Neural cell (in vitro differentiated cells): Measurements from ENCODE around the gene NSUN6. TPM values are rescaled to one million over a fixed set of nuclear protein-coding genes. Genes with fewer than 3 reads are reported as not detected.

Source experiments
- H2AFZ ChIP-seq: fragments of 200-600, 300-800 bp; sonication (generic), shearing (Covaris generic); 2 replicates; pipeline ENCODE4 v1.6.0; 2014; ENCODE audit warnings: low read depth, mild to moderate bottlenecking, antibody characterized with exemption, low read length, moderate library complexity
- H3F3A ChIP-seq: fragments of 200-600 bp; shearing (Covaris generic); 2 replicates; pipeline ENCODE4 v1.6.1; 2016; ENCODE audit warnings: mild to moderate bottlenecking, moderate library complexity, mixed read lengths, antibody characterized with exemption, low read length; ENCODE audit not compliant: insufficient read depth, poor library complexity, severe bottlenecking
- H3K27ac ChIP-seq: fragments of 200-600, 300-800 bp; sonication (generic), shearing (Covaris generic); 2 replicates; pipeline ENCODE4 v1.5.1; 2014; ENCODE audit warnings: mild to moderate bottlenecking, low read length, moderate library complexity
- H3K27me3 ChIP-seq: fragments of 300-800, 200-600 bp; sonication (generic), shearing (Covaris generic); 2 replicates; pipeline ENCODE4 v1.6.0; 2014; ENCODE audit warnings: mild to moderate bottlenecking, low read depth, low read length, moderate library complexity; ENCODE audit not compliant: insufficient read depth
- H3K36me3 ChIP-seq: fragments of 300-800, 200-600 bp; sonication (generic), shearing (Covaris generic); 2 replicates; pipeline ENCODE4 v1.5.1; 2014; ENCODE audit warnings: mild to moderate bottlenecking, antibody characterized with exemption, low read length, moderate library complexity; ENCODE audit not compliant: insufficient read depth
- H3K4me2 ChIP-seq: fragments of 300-800, 200-600 bp; sonication (generic), shearing (Covaris generic); 2 replicates; pipeline ENCODE4 v1.6.0; 2014; ENCODE audit warnings: mild to moderate bottlenecking, low read length
- H3K4me3 ChIP-seq: fragments of 300-800, 200-600 bp; sonication (generic), shearing (Covaris generic); 2 replicates; pipeline ENCODE4 v1.5.1; 2014; ENCODE audit warnings: mild to moderate bottlenecking, low read length, moderate library complexity
- H3K79me2 ChIP-seq: fragments of 200-600 bp; shearing (Covaris generic); replicated peaks from 2 replicates; pipeline ENCODE4 v1.6.0; 2014; ENCODE audit warnings: mild to moderate bottlenecking, low read length, moderate library complexity; ENCODE audit not compliant: insufficient read depth
- H3K9ac ChIP-seq: fragments of 300-800, 200-600 bp; sonication (generic), shearing (Covaris generic); 2 replicates; pipeline ENCODE4 v1.6.1; 2016; ENCODE audit warnings: mild to moderate bottlenecking, low read length, mixed read lengths
- H3K9me2 ChIP-seq: fragments of 200-600 bp; shearing (Covaris generic); 2 replicates; pipeline ENCODE4 v1.6.1; 2016; ENCODE audit warnings: mild to moderate bottlenecking, low read length, mixed read lengths; ENCODE audit not compliant: insufficient read depth
- H3K9me3 ChIP-seq: fragments of 200-600, 300-800 bp; sonication (generic), shearing (Covaris generic); 2 replicates; pipeline ENCODE4 v1.6.1; 2016; ENCODE audit warnings: mild to moderate bottlenecking, mixed run types, low read length, moderate library complexity, mixed read lengths
- H4K20me1 ChIP-seq: fragments of 200-600 bp; shearing (Covaris generic); 2 replicates; pipeline ENCODE4 v1.6.1; 2016; ENCODE audit warnings: mild to moderate bottlenecking, mixed run types; ENCODE audit not compliant: insufficient read depth
- EP300 ChIP-seq: fragments of 450-650 bp; conservative IDR thresholded peaks from 2 replicates; pipeline ENCODE4 v1.6.1; 2014; ENCODE audit warnings: antibody characterized with exemption, mild to moderate bottlenecking, moderate library complexity; ENCODE audit not compliant: poor library complexity, severe bottlenecking
- EZH2 ChIP-seq: fragments of 200-600, 300-800 bp; shearing (Covaris generic), sonication (generic); IDR thresholded peaks from 2 replicates; pipeline ENCODE4 v1.6.1; 2014; ENCODE audit warnings: antibody characterized with exemption, low read length, borderline replicate concordance, mild to moderate bottlenecking; ENCODE audit not compliant: insufficient read depth, poor library complexity, severe bottlenecking
- MXI1 ChIP-seq: fragments of 450-650 bp; conservative IDR thresholded peaks from 2 replicates; pipeline ENCODE4 v1.6.1; 2014; ENCODE audit warnings: antibody characterized with exemption, mild to moderate bottlenecking; ENCODE audit not compliant: poor library complexity, severe bottlenecking
- POLR2AphosphoS5 ChIP-seq: IDR thresholded peaks from 2 replicates; pipeline ENCODE4 v1.6.1; 2012
- RAD21 ChIP-seq: fragments of 450-650 bp; conservative IDR thresholded peaks from 2 replicates; pipeline ENCODE4 v1.6.1; 2014; ENCODE audit warnings: antibody characterized with exemption, mild to moderate bottlenecking, moderate library complexity
- SMC3 ChIP-seq: fragments of 450-650 bp; conservative IDR thresholded peaks from 2 replicates; pipeline ENCODE4 v1.6.1; 2014; ENCODE audit warnings: antibody characterized with exemption, mild to moderate bottlenecking, moderate library complexity; ENCODE audit not compliant: poor library complexity
- TAF1 ChIP-seq: IDR thresholded peaks from 2 replicates; pipeline ENCODE4 v1.6.1; 2012; ENCODE audit warnings: low read depth
- polyA plus RNA-seq: library from polyadenylated mRNA; depleted of rRNA; stranded (reverse); fragments of >200 nt; gene quantifications from 2 replicates; pipeline ENCODE4 v1.2.3, GENCODE V29; 2014
- TF ChIP-seq, protein P1 (sequence below): fragments of 450-650 bp; IDR thresholded peaks from 2 replicates; pipeline ENCODE4 v1.5.1; 2014; ENCODE audit warnings: antibody characterized with exemption, mild to moderate bottlenecking, moderate library complexity; ENCODE audit not compliant: poor library complexity, severe bottlenecking
- TF ChIP-seq, protein P2 (sequence below): IDR thresholded peaks from 2 replicates; pipeline ENCODE4 v1.6.1; 2012; ENCODE audit warnings: borderline replicate concordance

NSUN6 gene
- polyA plus RNA-seq, 1 donor from 2014 or later = 74.6 TPM

DNA sequence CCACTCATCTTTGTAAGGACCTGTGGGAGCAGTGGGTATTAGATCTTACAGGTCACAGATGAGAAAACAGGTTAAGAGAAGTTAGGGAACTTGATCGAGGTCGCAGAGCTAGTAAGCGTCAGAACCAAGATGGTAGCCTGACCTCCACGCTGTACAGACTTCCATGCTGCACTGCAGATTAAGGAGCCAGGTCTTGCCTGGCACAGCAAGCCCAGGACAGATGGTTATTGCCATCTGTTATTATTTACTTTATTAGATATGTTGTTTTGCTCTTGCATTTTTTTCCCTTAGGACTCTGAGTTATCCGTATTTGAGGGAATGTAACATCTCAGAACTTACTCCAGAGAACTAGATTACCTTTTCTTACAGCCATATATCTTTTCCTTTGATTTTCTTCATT lies 147.2 kb downstream of the NSUN6 start:
- Histone ChIP-seq H3K27ac (no peak overlapping the region), H3K9me2 (no peaks in the 10 kb centered on the region), H3K79me2 (no peaks in the 10 kb centered on the region), H3K4me2 (no peak overlapping the region), H3K9me3 (no peaks in the 10 kb centered on the region), H2AFZ (no peak overlapping the region), H3K4me3 (no peak overlapping the region), H3K36me3 (no peaks in the 10 kb centered on the region), H4K20me1 (no peaks in the 10 kb centered on the region), H3F3A (no peaks in the 10 kb centered on the region), H3K9ac (no peak overlapping the region), H3K27me3 (no peaks in the 10 kb centered on the region)
- no peak for TF ChIP-seq EZH2
- TF ChIP-seq POLR2AphosphoS5 = no peak
- TF ChIP-seq, protein P1, sequence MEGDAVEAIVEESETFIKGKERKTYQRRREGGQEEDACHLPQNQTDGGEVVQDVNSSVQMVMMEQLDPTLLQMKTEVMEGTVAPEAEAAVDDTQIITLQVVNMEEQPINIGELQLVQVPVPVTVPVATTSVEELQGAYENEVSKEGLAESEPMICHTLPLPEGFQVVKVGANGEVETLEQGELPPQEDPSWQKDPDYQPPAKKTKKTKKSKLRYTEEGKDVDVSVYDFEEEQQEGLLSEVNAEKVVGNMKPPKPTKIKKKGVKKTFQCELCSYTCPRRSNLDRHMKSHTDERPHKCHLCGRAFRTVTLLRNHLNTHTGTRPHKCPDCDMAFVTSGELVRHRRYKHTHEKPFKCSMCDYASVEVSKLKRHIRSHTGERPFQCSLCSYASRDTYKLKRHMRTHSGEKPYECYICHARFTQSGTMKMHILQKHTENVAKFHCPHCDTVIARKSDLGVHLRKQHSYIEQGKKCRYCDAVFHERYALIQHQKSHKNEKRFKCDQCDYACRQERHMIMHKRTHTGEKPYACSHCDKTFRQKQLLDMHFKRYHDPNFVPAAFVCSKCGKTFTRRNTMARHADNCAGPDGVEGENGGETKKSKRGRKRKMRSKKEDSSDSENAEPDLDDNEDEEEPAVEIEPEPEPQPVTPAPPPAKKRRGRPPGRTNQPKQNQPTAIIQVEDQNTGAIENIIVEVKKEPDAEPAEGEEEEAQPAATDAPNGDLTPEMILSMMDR = no peak
- no peak for TF ChIP-seq TAF1
- TF ChIP-seq EP300 = no peak
- TF ChIP-seq RAD21 = no peak
- no peak for TF ChIP-seq MXI1
- TF ChIP-seq, protein P2, sequence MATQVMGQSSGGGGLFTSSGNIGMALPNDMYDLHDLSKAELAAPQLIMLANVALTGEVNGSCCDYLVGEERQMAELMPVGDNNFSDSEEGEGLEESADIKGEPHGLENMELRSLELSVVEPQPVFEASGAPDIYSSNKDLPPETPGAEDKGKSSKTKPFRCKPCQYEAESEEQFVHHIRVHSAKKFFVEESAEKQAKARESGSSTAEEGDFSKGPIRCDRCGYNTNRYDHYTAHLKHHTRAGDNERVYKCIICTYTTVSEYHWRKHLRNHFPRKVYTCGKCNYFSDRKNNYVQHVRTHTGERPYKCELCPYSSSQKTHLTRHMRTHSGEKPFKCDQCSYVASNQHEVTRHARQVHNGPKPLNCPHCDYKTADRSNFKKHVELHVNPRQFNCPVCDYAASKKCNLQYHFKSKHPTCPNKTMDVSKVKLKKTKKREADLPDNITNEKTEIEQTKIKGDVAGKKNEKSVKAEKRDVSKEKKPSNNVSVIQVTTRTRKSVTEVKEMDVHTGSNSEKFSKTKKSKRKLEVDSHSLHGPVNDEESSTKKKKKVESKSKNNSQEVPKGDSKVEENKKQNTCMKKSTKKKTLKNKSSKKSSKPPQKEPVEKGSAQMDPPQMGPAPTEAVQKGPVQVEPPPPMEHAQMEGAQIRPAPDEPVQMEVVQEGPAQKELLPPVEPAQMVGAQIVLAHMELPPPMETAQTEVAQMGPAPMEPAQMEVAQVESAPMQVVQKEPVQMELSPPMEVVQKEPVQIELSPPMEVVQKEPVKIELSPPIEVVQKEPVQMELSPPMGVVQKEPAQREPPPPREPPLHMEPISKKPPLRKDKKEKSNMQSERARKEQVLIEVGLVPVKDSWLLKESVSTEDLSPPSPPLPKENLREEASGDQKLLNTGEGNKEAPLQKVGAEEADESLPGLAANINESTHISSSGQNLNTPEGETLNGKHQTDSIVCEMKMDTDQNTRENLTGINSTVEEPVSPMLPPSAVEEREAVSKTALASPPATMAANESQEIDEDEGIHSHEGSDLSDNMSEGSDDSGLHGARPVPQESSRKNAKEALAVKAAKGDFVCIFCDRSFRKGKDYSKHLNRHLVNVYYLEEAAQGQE = no peak
- TF ChIP-seq SMC3 = no peak

DNA sequence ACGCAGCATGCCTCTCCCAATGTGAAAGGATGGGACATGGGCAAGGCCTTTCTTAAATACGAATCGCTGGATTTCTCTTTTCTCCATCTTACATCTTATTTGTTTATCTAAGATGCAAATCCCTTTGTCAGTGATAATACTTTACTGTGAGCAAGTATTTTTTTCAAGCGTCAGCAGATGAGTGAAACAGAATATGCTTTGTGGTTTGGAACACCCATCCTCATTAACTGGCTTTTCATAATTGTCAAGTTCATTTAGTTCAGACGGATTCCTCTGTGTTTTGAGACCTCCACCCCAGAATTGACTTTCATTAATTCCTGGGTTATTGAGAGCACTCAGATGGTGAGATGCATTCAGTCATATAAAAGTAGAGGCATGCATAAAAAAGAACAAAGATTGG lies 149.8 kb downstream of the NSUN6 start:
- Histone ChIP-seq H3K4me3 (peak overlapping the region; percentile 19), H3K27me3 (no peaks in the 10 kb centered on the region), H3K9me2 (no peaks in the 10 kb centered on the region), H3K9me3 (no peaks in the 10 kb centered on the region), H3F3A (no peaks in the 10 kb centered on the region), H2AFZ (no peak overlapping the region), H3K79me2 (no peaks in the 10 kb centered on the region), H4K20me1 (no peaks in the 10 kb centered on the region), H3K27ac (peak overlapping the region; percentile 41), H3K9ac (no peak overlapping the region), H3K36me3 (no peaks in the 10 kb centered on the region), H3K4me2 (no peak overlapping the region)
- TF ChIP-seq MXI1 (no peak), POLR2AphosphoS5 (no peak), RAD21 (no peak), EP300 (no peak)
- TF ChIP-seq, protein P1 = no peak
- TF ChIP-seq, protein P2 = no peak
